Measurements from ENCODE around the gene WWOX. TPM values are rescaled to one million over a fixed set of nuclear protein-coding genes. Genes with fewer than 3 reads are reported as not detected.

The WWOX gene
- total RNA-seq, 1 donor from 2014 or later, result 43.2 TPM

- Mint-ChIP-seq H3K27me3 (no peaks in the 10 kb centered on the region), H3K4me3 (ENCODE audit: low read depth) (no peak overlapping the region), H3K36me3 (ENCODE audit: insufficient read depth) (no peaks in the 10 kb centered on the region), H3K27ac (no peak overlapping the region), H3K9me3 (ENCODE audit: low read depth) (peaks cover 4% of the 10 kb centered on the region), H3K4me1 (ENCODE audit: low read depth) (peaks cover 1% of the 10 kb centered on the region)
- TF ChIP-seq CTCF (IDR thresholded peaks at IDR 0.05; ENCODE audit: unreplicated experiment), result no peak
- DNase-seq (ENCODE audit: low spot score, unreplicated experiment), result no peak
Observed at GRCh38 chr16:78894886-78895285, 795.4 kb downstream of the WWOX start.

GRCh38 chr16:78895681-78896080, 796.2 kb downstream of the WWOX start:
- no peak for TF ChIP-seq CTCF (IDR thresholded peaks at IDR 0.05; ENCODE audit: unreplicated experiment)
- H3K27ac Mint-ChIP-seq, result no peak overlapping the region
- H3K4me3 Mint-ChIP-seq (ENCODE audit: low read depth), result no peak overlapping the region
- H3K27me3 Mint-ChIP-seq, result no peaks in the 10 kb centered on the region
- H3K4me1 Mint-ChIP-seq (ENCODE audit: low read depth), result peaks cover 1% of the 10 kb centered on the region
- no peaks in the 10 kb centered on the region for H3K36me3 Mint-ChIP-seq (ENCODE audit: insufficient read depth)
- DNase-seq (ENCODE audit: low spot score, unreplicated experiment), result no peak
- H3K9me3 Mint-ChIP-seq (ENCODE audit: low read depth), result peaks cover 4% of the 10 kb centered on the region

- no peaks in the 10 kb centered on the region for H3K36me3 Mint-ChIP-seq (ENCODE audit: insufficient read depth)
- peaks cover 1% of the 10 kb centered on the region for H3K4me1 Mint-ChIP-seq (ENCODE audit: low read depth)
- no peaks in the 10 kb centered on the region for H3K27me3 Mint-ChIP-seq
- no peak for DNase-seq (ENCODE audit: low spot score, unreplicated experiment)
- H3K9me3 Mint-ChIP-seq (ENCODE audit: low read depth), result peaks cover 4% of the 10 kb centered on the region
- H3K27ac Mint-ChIP-seq, result no peak overlapping the region
- no peak overlapping the region for H3K4me3 Mint-ChIP-seq (ENCODE audit: low read depth)
- no peak for TF ChIP-seq CTCF (IDR thresholded peaks at IDR 0.05; ENCODE audit: unreplicated experiment)
Observed at GRCh38 chr16:78896280-78896679, 796.8 kb downstream of the WWOX start.

- Mint-ChIP-seq H3K27ac (no peak overlapping the region), H3K27me3 (no peaks in the 10 kb centered on the region), H3K4me1 (ENCODE audit: low read depth) (peaks cover 1% of the 10 kb centered on the region), H3K4me3 (ENCODE audit: low read depth) (no peak overlapping the region), H3K9me3 (ENCODE audit: low read depth) (peaks cover 4% of the 10 kb centered on the region), H3K36me3 (ENCODE audit: insufficient read depth) (no peaks in the 10 kb centered on the region)
- DNase-seq (ENCODE audit: low spot score, unreplicated experiment), result no peak
- TF ChIP-seq CTCF (IDR thresholded peaks at IDR 0.05; ENCODE audit: unreplicated experiment), result no peak
Observed at GRCh38 chr16:78897299-78897698, 797.8 kb downstream of the WWOX start.

- Mint-ChIP-seq H3K4me1 (ENCODE audit: low read depth) (peaks cover under 1% of the 10 kb centered on the region), H3K36me3 (ENCODE audit: insufficient read depth) (no peaks in the 10 kb centered on the region), H3K27ac (no peak overlapping the region), H3K4me3 (ENCODE audit: low read depth) (no peak overlapping the region), H3K27me3 (no peaks in the 10 kb centered on the region), H3K9me3 (ENCODE audit: low read depth) (peaks cover 4% of the 10 kb centered on the region)
- DNase-seq (ENCODE audit: low spot score, unreplicated experiment), result no peak
- no peak for TF ChIP-seq CTCF (IDR thresholded peaks at IDR 0.05; ENCODE audit: unreplicated experiment)
Observed at GRCh38 chr16:78900044-78900811, 800.8 kb downstream of the WWOX start.
